T-helper 2 cell (primary cell): ENCODE data around the gene PRRT2.
"Not testable (repeated sequence)": the region's sequence is repeated elsewhere in the genome, so short reads cannot be mapped to it uniquely, and the experiment has no call there.

Source experiments
- DNase-seq, 5 experiments: peaks; one replicate each; pipeline versions ENCODE4 v3.0.0 to v3.0.0-alpha.2; 2012 to 2022
- total RNA-seq, 2 donors: gene quantifications; one replicate each; lab custom pipeline; 2026; lab: John Stamatoyannopoulos, UW

The PRRT2 gene
- 0.31 to 0.61 reads per million in 2 donors for total RNA-seq

DNA sequence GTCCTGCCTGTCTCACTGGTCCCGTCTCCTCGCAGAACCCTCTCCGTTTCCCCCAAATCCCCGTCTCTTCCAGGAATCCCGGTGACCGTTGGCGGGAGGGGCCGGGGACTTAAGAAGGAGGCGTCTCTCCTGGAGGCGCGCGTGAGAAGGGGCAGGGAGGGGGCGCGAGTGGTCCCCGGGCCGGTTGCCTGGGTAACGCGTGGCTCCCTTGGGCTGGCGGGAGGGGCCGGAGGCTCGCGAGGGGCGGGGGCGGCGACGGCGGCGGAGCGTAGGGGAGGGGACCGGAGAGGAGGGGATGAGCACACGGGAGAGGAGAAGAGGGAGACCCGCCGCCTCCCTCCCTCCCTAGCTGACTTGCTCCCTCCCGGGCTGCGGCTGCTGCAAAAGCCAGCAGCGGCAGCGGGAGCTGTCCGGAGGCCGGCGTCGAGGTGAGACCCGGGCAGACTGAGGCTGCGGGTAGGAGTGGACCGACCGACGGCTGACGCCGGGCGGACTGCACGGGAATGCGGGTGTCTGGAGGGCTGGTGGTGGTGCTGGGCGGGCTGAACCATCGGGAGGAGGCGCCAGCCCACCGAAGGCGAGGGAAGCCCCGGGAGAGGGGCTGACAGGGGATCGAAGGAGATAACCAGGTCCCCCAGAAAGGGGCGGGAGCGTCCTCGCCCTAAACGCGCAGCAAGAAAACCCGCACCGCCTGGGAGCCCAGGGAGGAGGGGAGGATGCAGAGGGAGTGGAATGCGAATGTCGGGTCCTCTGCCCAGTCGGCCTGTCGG lies at the start of gene PRRT2:
Gene PRRT2 (plus strand): TSS at position 298 of the 770 bp plus-strand sequence. CDS start 862 bp downstream, outside the sequence.
- peak in 2 of 5 experiments; percentile 29 to 50 for DNase-seq

DNA sequence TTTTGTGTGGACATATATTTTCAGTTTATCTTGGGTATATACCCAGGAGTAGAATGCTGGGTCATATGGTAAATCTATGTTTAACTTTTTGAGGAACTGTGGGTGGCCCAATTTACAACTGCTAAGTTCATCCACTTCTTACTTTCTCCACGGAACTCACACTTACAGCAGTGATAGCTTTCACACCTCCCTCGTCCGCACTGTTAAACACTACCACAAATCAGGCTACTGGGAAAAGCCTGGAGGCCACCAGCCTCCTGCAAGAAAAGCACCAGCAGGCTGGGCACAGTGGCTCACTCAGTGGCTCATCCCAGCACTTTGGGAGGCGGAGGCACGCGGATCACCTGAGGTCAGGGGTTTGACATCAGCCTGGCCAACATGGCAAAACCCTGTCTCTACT lies 48.7 kb upstream of the PRRT2 start:
- no peak for DNase-seq

DNA sequence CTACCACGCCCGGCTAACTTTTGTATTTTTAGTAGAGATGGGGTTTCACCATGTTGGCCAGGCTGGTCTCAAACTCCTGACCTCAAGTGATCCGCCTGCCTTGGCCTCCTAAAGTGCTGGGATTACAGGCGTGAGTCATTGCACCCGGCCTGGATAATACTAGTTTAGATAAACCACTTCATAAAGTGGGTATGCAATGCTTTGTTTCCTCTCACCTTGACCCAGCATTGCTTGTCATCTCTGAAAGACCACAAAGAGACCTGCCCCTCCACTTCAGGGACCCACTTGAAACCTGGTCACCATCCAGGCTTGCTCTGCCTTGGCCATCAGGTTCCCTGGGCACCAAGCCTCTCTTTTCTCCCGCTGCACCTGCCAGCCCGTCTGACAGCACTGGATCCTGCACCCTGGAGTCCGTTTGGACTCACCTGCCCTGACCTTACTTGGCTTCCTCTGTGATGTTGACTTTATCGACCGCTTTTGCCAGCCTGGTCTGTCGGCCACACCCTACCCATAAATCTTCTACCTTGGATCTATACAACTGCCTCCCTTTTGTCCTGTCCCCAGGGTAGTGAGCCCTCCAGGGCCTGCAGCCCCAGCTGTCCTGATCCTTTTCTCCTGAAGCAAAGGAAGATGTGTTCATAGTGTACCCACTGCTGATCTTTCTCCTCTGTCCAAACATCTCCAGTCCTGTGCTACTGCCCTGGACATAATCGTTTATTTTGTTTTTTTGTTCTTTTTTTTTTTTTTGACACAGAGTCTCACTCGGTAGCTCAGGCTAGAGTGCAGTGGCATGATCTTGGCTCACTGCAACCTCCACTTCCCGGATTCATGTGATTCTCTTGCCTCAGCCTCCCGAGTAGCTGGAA lies 46.6 kb upstream of the PRRT2 start:
- DNase-seq = no peak

DNA sequence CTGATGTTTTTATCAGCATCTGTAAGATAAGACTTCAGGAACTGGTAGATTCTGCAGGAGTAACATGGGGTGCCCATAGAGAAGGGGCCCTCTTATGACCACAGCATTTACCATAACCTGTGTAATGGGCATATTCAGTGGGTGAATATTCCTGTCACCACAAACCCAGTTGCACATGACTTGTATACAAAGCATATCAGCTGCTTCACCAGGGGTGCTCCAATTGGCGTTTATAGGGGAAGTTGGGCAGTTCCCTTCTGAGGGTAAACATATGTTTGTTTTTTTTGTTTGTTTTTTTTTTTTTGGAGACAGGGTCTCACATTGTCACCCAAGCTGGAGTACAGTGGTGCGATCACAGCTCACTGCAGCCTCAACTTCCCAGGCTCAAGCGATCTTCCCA lies 45.4 kb upstream of the PRRT2 start:
- no peak for DNase-seq

DNA sequence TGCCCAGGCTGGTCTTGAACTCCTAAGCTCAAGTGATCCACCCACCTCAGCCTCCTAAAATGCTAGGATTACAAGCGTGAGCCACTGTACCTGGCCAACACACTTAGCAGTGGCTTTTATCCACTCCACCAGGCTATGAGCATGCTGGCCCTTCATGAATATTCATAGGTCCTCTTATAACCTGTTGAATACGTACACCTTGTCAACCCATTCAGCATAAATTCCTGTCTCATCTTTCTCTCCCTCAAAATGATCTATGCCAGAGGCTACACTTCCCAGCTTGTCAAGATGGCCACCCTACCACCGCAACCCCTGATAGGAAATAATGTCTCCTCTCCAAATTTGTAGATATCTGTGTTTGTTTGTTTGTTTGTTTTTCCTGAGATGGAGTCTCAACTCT lies 44.9 kb upstream of the PRRT2 start:
- DNase-seq = no peak

DNA sequence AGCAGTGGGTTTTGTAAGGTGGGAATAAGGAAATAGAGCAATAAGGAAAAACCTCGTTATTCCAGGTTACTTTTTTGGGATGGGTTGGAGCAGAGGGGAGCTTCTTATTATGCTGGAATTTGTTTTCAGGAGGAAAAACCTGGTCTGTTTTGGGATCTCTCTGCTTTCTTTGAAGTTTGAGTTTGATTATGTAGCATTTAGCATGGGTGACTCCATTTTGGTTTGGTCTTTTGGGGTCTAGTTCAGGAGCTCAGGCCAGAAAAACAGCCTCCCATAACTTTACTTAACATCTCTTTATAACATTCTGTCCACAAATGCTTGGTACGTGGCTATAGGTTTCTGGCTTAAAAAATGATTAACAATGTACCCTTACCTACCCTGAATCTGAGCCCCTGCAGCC lies 42.5 kb upstream of the PRRT2 start:
- no peak for DNase-seq

DNA sequence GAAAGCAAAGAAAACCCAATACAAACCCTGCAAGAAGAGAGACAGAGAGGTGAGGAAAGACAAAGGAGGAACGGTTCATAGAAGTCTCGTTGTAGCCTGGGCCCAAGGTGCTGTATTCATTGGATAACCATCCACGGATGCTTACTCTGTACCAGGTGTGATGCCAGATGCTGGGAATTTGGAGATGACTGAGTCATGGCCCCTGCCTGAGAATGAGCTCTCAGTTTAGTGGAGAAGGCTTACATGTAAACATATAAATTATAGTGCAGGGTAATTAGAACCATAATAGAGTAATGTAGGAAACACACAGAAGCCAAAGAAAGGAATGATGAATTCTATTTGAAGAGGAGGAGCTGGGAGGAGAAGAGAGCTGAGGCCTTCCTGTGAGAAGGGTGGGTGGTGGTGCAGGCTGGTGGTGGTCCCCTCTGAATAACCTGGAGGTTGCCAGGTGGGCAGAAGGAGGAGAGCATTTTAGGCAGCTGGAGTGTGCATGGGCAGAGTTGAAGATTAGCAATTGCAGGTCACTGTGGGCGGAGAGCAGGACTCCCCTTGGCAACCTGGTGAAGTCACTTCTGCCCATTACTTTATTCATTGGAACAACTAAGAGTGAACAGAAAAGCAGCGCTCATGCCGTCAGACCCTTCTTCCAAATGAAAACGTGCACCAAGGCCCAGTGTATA lies 41.6 kb upstream of the PRRT2 start:
- DNase-seq = no peak

DNA sequence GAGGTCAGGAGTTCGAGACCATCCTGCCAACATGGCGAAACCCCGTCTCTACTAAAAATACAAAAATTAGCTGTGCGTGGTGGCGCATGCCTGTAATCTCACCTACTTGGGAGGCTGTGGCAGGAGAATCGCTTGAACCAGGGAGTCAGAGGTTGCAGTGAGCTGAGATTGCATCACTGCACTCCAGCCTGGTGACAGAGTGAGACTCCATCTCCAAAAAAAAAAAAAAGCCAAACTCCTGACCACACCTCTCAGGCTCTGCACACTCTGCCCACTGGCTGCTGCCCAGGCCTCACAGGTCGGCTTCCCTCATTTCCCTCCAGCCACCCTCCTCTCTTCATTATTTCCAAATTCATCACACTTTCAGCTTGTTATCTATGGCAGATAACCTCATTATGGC lies 39.7 kb upstream of the PRRT2 start:
- not testable (repeated sequence) for DNase-seq

DNA sequence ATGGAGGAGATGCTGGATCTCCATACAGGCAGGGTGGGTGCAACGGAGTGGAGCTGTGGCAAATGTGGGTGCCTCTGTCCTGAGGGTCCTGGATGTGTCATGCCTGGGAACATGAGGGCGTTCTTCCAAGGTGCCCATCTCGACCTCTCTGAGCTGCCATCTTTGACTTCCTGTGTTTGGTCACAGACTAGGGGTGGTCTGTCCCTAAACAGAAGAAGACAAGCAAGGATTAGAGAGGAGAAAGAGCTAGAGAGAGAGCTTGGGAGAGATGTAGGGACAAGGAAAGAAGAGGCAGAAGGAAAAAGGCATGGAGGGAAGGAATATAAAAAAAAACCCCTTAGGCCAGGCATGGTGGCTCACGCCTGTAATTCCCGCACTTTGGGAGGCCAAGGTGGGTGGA lies 37.3 kb upstream of the PRRT2 start:
- no peak for DNase-seq

DNA sequence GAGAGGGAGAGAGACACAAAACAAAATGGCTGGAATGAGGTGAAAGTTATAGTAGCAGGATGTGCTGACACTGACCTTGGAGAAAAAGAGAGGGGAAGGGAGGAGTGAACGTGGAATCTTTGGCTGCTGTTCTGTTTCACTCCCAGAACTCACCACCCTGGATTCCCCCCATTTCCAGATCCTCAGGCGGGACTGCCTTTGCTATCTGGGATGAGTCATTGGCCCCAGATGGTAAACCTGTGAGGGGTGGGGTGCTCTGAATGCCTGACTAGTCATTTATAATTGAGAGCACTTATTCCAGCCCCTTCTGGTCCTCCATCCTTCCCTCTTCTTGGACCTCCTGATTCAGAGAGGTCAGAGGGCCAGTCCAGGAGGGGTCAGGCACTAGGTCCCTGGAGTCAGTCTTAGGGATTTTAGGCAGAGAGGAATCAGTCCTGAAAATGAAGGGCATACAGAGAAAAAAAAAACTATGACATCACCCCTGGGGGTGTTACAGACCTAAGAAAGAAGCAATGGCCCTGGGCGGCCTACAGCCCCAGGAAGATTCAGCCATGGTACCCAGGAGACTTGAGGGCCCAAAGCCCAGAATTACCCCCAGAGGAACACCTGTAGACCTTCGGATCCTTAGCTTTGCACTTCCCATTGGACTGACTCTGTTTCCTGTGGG lies 36.1 kb upstream of the PRRT2 start:
- DNase-seq = no peak

DNA sequence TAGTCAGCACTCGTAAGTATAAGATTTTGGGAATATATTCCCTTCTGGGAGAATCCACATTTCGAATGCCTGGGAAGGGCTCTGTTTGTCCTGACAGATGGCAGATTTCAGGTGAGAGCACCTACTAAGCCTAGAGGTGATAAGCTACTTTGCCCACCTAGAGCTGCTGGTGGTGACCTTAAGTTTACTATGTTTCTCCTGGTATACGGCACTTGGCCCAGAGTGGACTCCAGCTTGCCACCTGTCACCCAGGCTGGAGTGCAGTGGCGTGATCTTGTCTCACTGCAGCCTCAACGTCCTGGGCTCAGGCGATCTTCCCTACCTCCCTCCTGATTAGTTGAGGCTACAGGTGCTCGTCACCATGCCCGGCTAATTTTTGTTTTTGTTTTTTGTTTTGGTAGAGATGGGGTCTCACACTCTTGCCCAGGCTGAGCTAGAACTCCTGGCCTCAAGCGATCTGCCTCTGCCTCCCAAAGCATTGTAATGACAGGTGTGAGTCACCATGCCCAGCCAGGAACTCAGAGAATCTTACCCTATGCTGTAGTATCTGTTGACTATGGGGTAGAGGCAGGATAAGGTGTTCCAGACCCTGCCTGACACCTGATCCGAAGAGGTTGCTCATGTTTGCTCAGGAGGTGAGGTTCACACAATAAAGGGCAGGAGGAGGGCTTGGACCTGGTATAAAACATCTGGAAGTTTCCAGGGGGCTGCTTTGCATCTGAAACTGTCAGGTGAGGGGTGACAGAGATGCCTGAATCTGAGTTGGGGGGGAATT lies 34.2 kb upstream of the PRRT2 start, which contains the start of gene ZG16:
Gene ZG16 (plus strand): TSS at position 681 of the 775 bp plus-strand sequence. CDS start 1,011 bp downstream, outside the sequence.
- no peak for DNase-seq

DNA sequence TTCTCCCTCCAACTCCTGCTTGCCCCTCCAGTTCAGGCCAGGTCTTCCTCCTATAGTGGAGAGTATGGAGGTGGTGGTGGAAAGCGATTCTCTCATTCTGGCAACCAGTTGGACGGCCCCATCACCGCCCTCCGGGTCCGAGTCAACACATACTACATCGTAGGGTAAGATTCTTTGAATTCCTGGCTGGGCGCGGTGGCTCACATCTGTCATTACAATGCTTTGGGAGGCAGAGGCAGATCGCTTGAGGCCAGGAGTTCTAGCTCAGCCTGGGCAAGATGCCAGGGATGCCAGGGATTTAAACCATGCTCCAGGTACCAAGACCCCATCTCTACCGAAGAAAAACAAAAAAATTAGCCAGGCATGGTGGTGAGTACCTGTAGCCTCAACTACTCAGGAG lies 32.5 kb upstream of the PRRT2 start:
- no peak for DNase-seq

DNA sequence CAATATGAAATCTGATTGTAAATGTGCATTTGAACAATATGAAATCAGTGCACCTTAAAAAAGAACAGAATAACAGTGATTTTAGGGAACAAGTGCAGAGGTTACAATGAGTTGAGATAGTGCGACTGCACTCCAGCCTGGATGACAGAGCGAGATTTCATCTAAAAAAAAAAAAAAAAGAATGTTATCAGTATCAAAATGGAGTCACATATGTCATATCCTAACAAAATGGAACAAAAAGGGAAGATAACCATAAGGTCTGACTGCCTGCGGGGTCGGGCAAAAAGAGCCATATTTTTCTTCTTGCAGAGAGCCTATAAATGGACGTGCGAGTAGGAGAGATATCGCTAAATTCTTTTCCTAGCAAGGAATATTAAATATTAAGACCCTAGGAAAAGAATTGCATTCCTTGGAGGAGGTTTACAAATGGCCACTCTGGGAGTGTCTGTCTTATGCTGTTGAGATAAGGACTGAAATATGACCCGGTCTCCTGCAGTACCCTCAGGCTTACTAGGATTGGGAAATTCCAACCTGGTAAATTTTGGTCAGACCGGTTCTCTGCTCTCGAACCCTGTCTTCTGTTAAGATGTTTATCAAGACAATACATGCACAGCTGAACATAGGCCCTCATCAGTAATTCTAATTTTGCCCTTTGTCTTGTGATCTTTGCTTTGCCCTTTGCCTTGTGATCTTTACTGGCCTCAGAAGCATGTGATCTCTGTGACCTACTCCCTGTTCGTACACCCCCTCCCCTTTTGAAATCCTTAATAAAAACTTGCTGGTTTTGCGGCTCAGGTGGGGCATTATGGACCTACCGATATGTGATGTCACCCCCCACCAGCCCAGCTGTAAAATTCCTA lies 28.7 kb upstream of the PRRT2 start:
- not testable (repeated sequence) for DNase-seq

DNA sequence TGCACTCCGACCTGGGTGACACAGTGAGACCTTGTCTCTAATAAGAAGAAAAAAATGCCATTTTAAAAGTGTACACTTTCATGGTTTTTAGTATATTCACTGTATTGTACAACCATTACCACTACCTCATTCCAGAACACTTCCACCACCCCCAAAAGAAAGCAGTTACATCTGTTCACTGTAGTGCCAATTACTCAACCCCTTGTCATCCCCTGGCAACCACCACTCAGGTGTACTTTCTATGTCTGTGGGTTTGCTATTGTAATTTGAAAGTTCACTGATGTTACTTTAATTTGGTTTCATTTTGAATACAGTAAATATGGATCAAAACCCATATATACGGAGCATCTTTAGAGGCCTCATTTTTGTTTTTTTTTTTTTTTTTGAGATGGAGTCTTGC lies 27.8 kb upstream of the PRRT2 start:
- DNase-seq = peak in 1 of 5 experiments; percentile 65

DNA sequence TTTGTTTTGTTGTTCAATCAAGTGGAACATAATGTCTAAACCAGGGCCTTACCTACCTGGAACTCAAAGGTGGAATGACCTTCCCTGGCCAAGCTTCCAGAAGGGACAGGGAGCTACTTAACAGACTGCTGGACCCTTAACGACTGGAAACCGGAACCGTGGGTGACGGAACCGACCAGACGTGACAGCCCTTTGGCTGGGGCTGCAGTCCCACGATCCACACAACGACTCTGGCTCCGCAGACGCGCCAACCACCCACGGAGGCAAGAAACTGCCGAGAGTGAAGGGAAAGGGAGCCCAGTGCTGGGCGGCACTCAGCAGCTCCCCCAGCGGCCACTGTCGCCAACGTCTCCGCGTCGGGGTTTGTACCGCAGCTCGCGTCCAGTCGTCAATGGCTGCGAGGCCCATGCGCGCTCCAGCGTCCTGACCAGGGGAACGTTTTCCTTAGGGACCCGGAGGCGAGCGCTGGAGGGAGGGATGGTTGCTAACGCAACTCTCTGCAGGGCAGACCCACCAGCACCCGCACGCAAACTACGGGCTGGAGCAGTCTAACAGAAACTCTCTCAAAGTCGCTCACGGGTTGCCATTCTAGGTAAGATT lies 27.0 kb upstream of the PRRT2 start:
- peak; percentile 40 to 80 (median 64) for DNase-seq

DNA sequence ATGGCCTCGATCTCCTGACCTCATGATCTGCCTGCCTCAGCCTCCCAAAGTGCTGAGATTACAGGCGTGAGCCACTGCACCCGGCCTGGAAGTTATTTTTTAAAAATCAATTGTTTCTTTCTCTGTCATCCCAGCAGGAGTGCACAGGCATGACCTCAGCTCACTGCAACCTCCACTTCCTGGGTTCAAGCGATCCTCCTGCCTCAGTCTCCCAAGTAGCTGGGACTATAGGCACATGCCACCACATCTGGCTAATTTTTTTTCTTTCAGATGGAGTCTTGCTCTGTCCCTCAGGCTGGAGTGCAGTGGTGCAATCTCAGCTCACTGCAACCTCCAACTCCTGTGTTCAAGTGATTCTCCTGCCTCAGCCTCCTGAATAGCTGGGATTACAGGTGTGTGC lies 24.8 kb upstream of the PRRT2 start:
- DNase-seq = not testable (repeated sequence)

DNA sequence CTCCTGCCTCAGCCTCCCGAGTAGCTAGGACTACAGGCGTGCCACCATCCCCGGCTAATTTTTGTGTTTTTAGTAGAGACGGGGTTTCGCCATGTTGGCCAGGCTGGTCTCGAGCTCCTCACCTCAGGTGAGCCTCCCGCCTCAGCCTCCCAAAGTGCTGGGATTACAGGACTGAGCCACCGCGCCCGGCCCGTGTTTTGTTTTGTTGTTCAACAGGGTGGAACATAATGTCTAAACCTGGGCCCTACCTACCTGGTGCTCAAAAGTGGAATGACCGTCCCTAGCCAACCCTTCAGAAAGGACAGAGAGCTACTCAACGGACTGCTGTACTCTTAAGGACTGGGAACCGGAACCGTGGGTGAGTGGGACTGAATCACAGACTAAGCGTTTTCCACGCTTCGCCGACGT lies 22.2 kb upstream of the PRRT2 start:
- no peak for DNase-seq

DNA sequence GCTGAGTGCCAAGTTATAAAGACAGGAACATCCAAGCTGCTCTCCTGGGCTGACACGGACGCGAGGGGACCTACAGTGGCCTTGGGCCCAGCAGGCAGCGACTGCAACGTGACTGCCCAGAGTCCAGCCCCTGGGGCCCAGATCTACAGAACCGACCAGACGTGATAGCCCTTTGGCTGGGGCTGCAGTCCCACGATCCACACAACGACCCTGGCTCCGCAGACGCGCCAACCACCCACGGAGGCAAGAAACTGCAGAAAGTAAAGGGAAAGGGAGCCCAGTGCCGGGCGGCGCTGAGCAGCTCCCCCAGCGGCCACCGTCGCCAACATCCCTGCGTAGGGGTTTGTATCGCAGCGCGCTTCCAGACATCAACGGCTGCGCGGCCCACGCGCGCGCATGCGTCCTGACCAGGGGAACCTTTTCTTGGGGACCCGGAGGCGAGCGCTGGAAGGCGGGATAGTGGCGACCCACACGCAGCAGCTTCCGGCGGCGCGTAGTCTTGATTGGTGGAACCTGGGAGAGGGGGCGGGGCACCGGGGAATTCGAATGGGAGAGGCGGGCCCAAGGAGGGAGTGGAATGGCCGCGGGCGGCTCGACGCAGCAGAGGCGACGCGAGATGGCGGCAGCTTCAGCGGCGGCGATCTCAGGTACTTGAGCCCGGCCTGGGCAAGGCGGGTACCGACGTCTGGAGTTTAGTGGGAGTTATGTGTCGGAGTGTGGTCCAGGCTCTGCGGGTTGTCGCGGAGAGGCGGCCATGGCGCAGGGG lies 21.6 kb upstream of the PRRT2 start, which contains the start of gene KIF22:
Gene KIF22 (plus strand): TSS at position 569 of the 766 bp plus-strand sequence. CDS start 9 bp downstream, at position 578.
- peak; percentile 99 to 100 (median 100) for DNase-seq
